CD8-positive, alpha-beta memory T cell (primary cell): ENCODE results near the gene TRIP10. TPM values are rescaled to one million over a fixed set of nuclear protein-coding genes. Genes with fewer than 3 reads are reported as not detected.

Source experiments
- CTCF ChIA-PET: fragments of 350-600 bp; sonication (Branson Sonifier 250); formaldehyde crosslinking; loops from one replicate; lab custom pipeline; 2021; ENCODE audit warnings: antibody characterized with exemption; lab: Charles Lee
- POLR2A ChIA-PET: fragments of 350-600 bp; sonication (Branson Sonifier 250); formaldehyde crosslinking; loops from one replicate; lab custom pipeline; 2021; ENCODE audit warnings: antibody characterized with exemption; lab: Charles Lee
- DNase-seq, 5 donors: peaks; one replicate each; pipeline versions ENCODE4 v3.0.0 to v3.0.0-alpha.2; 2020 to 2022; ENCODE audit warnings: mixed read lengths in 1 of 5
- H3K27ac ChIP-seq: one replicate; pipeline ENCODE4 v1.7.0; 2013; ENCODE audit warnings: low read depth, mild to moderate bottlenecking, low read length, moderate library complexity
- H3K27me3 ChIP-seq: 2 replicates; pipeline ENCODE4 v1.7.0; 2013; ENCODE audit warnings: low read length, mild to moderate bottlenecking; ENCODE audit not compliant: insufficient read depth, poor library complexity, severe bottlenecking
- H3K36me3 ChIP-seq: 2 replicates; pipeline ENCODE4 v1.7.0; 2013; ENCODE audit warnings: mild to moderate bottlenecking, low read length, moderate library complexity; ENCODE audit not compliant: insufficient read depth
- H3K4me1 ChIP-seq: 2 replicates; pipeline ENCODE4 v1.7.0; 2013; ENCODE audit warnings: mild to moderate bottlenecking, low read length, moderate library complexity; ENCODE audit not compliant: insufficient read depth
- H3K4me3 ChIP-seq: 2 replicates; pipeline ENCODE4 v1.7.0; 2013; ENCODE audit warnings: mild to moderate bottlenecking, low read length
- H3K9me3 ChIP-seq: 2 replicates; pipeline ENCODE4 v1.7.0; 2013; ENCODE audit warnings: mild to moderate bottlenecking, low read length
- H3K27ac Mint-ChIP-seq, 8 donors: one replicate each; pipeline ENCODE4 v1.8.0; 2020 to 2021; ENCODE audit warnings: mixed read lengths in 8 of 8, mild to moderate bottlenecking in 6 of 8, inconsistent platforms in 3 of 8, moderate library complexity in 3 of 8
- H3K27me3 Mint-ChIP-seq, 2 donors: one replicate each; pipeline ENCODE4 v1.8.0; 2020 to 2021; ENCODE audit warnings: mixed read lengths in 2 of 2, mild to moderate bottlenecking in 1 of 2, moderate library complexity in 1 of 2
- H3K36me3 Mint-ChIP-seq, 3 donors: one replicate each; pipeline ENCODE4 v1.8.0; 2020 to 2021; ENCODE audit warnings: mixed read lengths in 3 of 3, inconsistent platforms in 1 of 3, mild to moderate bottlenecking in 1 of 3
- H3K4me1 Mint-ChIP-seq, 3 donors: one replicate each; pipeline ENCODE4 v1.8.0; 2020 to 2021; ENCODE audit warnings: mixed read lengths in 3 of 3, inconsistent platforms in 1 of 3, mild to moderate bottlenecking in 1 of 3
- H3K4me3 Mint-ChIP-seq, 7 donors: one replicate each; pipeline ENCODE4 v1.8.0; 2020 to 2021; ENCODE audit warnings: mixed read lengths in 7 of 7, mild to moderate bottlenecking in 6 of 7, moderate library complexity in 4 of 7, inconsistent platforms in 2 of 7
- H3K9me3 Mint-ChIP-seq, 5 donors: one replicate each; pipeline ENCODE4 v1.8.0; 2020 to 2022; ENCODE audit warnings: mixed read lengths in 5 of 5, mild to moderate bottlenecking in 3 of 5, moderate library complexity in 2 of 5, inconsistent platforms in 1 of 5
- polyA plus RNA-seq: library from polyadenylated mRNA; unstranded; fragments of 300-500 nt; fragmentation: Illumina TruSeq; gene quantifications from one replicate; pipeline ENCODE4 v1.2.3, GENCODE V29; 2021
- total RNA-seq, 2 experiments: library from RNA; stranded (reverse); gene quantifications; one replicate each; pipeline ENCODE4 v1.2.3, GENCODE V29; 2021

Gene TRIP10
- total and polyA plus RNA-seq, 3 experiments from 2014 or later = 2.0 to 47.8 (median 44.6) TPM

DNA sequence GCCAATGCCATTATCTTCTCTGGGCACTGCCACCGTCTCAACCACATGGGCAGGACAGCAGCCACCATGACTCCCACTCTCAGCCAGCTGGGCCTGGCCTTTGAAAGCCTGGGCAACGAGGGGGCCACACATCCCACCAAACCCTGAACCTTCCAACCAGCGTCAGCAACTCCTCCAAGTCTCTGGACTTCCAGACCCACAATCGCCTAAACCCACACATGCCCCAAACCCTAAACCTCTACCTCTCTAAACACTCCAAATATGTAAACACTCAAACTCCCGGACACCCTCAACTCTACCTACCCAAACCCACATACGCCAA is 20.0 kb upstream of the TRIP10 start:
- Mint-ChIP-seq H3K27ac (peak overlapping the region in 1 of 8 donors; percentile 9), H3K36me3 (no peaks in the 10 kb centered on the region), H3K9me3 (no peaks in the 10 kb centered on the region), H3K4me1 (peaks cover 12 to 14% (median 13%) of the 10 kb centered on the region in 3 donors), H3K4me3 (no peak overlapping the region), H3K27me3 (no peaks in the 10 kb centered on the region)
- no peak overlapping the region for H3K4me3 ChIP-seq
- H3K27ac ChIP-seq = no peak overlapping the region
- POLR2A ChIA-PET = no interaction called here
- H3K9me3 ChIP-seq = no peaks in the 10 kb centered on the region
- peaks cover 3% of the 10 kb centered on the region for H3K4me1 ChIP-seq
- no peaks in the 10 kb centered on the region for H3K27me3 ChIP-seq
- CTCF ChIA-PET = no interaction called here
- no peak for DNase-seq
- H3K36me3 ChIP-seq = no peaks in the 10 kb centered on the region

DNA sequence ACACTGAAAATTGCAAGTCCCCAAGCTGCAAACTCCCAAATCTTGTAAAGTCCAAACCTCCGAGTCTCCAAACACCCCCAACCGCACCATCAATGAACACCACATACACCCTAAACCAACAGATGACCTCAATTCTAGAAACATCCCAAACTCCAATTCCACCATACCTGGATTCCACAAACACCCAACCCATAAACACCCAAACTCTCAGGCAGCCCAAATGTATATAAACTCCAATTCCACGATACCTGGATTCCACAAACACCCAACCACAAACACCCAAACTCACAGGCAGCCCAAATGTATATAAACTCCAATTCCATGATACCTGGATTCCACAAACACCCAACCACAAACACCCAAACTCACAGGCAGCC is 19.5 kb upstream of the TRIP10 start:
- Histone ChIP-seq H3K9me3 (no peaks in the 10 kb centered on the region), H3K4me3 (no peak overlapping the region), H3K4me1 (peaks cover 3% of the 10 kb centered on the region), H3K27ac (no peak overlapping the region), H3K36me3 (no peaks in the 10 kb centered on the region), H3K27me3 (no peaks in the 10 kb centered on the region)
- Mint-ChIP-seq H3K4me1 (peaks cover 14 to 16% (median 15%) of the 10 kb centered on the region in 3 donors), H3K27me3 (no peaks in the 10 kb centered on the region), H3K4me3 (no peak overlapping the region), H3K27ac (peak overlapping the region in 2 of 8 donors; percentile 9 to 17), H3K9me3 (no peaks in the 10 kb centered on the region), H3K36me3 (no peaks in the 10 kb centered on the region)
- DNase-seq = no peak
- ChIA-PET POLR2A (no interaction called here), CTCF (no interaction called here)

DNA sequence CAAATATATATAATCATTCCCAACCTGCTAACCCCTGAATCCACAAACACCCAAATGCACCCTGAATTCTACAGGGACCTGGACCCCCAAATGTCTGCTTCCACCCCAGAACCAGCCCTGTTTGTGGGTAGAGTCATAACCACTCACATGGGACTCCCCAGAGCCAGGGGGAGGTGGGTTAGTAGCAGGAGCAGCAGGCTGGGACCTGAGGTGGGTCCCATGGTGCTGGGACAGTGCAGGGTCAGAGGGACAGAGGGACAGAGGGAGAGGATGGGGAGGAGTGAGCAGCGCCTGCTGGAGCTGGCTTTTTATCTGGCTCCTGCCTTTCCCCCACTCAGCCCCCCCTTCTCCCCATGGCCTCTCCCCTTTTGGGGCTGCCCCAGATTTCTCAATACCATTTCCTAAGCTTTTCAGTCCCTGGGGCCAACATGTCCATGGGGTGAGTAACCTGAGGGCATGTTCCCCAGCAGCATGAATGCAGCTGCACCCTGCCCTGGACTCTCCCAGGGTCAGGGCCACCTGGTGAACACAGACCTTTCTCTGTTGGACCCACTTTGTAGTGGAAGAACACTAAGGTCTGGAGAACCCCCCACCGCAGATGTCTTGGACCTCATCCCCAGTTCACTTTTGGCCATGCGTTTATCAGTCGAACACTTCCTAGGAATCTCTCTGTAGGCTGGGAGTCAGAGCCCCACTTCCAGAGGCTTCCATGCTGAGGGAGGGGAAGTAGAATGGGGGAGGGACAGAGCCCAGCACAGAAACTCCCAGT is 18.9 kb upstream of the TRIP10 start, which contains the start of gene C3:
TSS of gene C3 (minus strand) at position 282 of the 769 bp plus-strand sequence. CDS start at position 221, 61 bp downstream.
- H3K4me3 ChIP-seq = no peak within 1 kb of the TSS

DNA sequence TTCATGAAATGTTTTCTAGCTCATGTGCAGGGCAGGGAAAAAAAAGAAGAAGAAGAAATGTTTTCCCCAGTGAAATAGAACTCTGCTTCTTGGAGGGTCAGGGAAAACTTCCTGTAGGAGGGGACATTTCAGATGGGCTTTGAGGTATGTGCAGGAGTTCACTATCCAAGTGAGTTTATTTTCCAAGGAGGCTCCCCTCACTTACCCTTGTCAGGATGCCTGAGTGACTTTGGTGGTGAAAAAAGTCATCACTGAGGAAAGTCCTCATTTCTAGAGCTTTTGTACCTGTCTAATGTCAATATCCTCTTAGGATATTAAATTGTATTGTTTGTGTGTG is 18.4 kb upstream of the TRIP10 start:
- H3K27ac Mint-ChIP-seq = peak overlapping the region in 1 of 8 donors; percentile 65
- Histone ChIP-seq H3K27me3 (no peaks in the 10 kb centered on the region), H3K36me3 (no peaks in the 10 kb centered on the region), H3K27ac (peak overlapping the region; percentile 4), H3K4me3 (no peak overlapping the region), H3K4me1 (peaks cover 3% of the 10 kb centered on the region), H3K9me3 (no peaks in the 10 kb centered on the region)
- peaks cover 16 to 22% (median 21%) of the 10 kb centered on the region in 3 donors for H3K4me1 Mint-ChIP-seq
- H3K27me3 Mint-ChIP-seq = peaks cover 0 to 1% of the 10 kb centered on the region in 2 donors
- DNase-seq = no peak
- no peak overlapping the region for H3K4me3 Mint-ChIP-seq
- no peaks in the 10 kb centered on the region for H3K9me3 Mint-ChIP-seq
- H3K36me3 Mint-ChIP-seq = no peaks in the 10 kb centered on the region
- ChIA-PET CTCF (no interaction called here), POLR2A (no interaction called here)

More for the DNA sequence above, 18.9 kb upstream of the TRIP10 start, which contains the start of gene C3:
- ChIA-PET CTCF (no interaction called here), POLR2A (no interaction called here)
- Histone ChIP-seq H3K4me1 (peaks cover 3% of the 10 kb centered on the region), H3K27me3 (no peaks in the 10 kb centered on the region), H3K9me3 (no peaks in the 10 kb centered on the region), H3K36me3 (no peaks in the 10 kb centered on the region), H3K27ac (peak within 1 kb of the TSS; percentile 4)
- Mint-ChIP-seq H3K4me3 (no peak within 1 kb of the TSS), H3K4me1 (peaks cover 16 to 20% (median 20%) of the 10 kb centered on the region in 3 donors), H3K27me3 (peaks cover 0 to 1% of the 10 kb centered on the region in 2 donors), H3K9me3 (no peaks in the 10 kb centered on the region), H3K36me3 (no peaks in the 10 kb centered on the region), H3K27ac (peak within 1 kb of the TSS in 3 of 8 donors; percentile 9 to 67 (median 42))
- no peak for DNase-seq

DNA sequence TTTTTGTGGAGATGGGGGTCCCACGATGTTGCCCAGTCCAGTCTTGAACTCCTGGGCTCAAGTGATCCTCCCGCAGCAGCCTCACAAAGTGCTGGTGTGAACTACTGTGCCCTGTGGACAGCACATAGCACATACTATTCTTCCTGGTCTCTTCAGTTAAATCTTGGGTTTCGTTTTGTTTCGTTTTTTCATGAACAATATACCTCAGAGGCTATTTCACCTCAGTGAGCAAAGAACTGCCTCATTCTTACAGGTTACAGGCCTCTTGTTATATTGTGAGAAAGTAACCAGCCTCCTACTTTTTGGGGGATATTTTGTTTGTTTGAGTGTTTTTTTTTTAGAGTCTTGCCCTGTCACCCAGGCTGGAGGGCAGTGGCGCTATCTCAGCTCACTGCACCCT is 17.7 kb upstream of the TRIP10 start:
- Histone ChIP-seq H3K4me3 (no peak overlapping the region), H3K27me3 (no peaks in the 10 kb centered on the region), H3K9me3 (no peaks in the 10 kb centered on the region), H3K36me3 (no peaks in the 10 kb centered on the region), H3K4me1 (peaks cover 3% of the 10 kb centered on the region), H3K27ac (no peak overlapping the region)
- Mint-ChIP-seq H3K4me3 (no peak overlapping the region), H3K27me3 (peaks cover 0 to 1% of the 10 kb centered on the region in 2 donors), H3K4me1 (peaks cover 16 to 22% (median 21%) of the 10 kb centered on the region in 3 donors), H3K9me3 (no peaks in the 10 kb centered on the region), H3K36me3 (no peaks in the 10 kb centered on the region), H3K27ac (no peak overlapping the region)
- DNase-seq = no peak
- ChIA-PET CTCF (no interaction called here), POLR2A (no interaction called here)

DNA sequence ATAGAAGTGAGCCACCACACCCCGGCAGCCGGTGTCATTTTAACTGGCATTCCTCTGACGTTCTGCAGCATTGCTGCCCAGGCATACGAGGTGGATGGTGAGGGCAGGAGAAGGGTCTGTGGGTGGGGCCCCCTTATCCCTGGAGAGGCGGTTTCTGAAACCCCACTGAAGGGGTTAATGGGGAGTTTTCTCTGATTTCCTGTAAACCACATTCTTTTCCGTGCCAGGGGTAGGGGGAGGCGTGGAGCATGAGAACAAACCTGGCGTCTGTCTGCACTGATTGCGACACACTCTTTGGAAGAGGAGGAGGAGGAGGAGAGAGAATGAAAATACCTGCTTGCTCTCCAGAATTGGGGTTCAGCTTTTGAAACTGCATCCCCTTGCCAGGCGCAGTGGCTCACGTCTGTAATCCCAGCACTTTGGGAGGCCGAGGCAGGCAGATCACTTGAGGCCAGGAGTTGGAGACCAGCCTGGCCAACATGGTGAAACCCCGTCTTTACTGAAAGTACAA is 16.3 kb upstream of the TRIP10 start:
- Mint-ChIP-seq H3K27me3 (peaks cover 0 to 1% of the 10 kb centered on the region in 2 donors), H3K4me1 (peaks cover 9 to 17% (median 16%) of the 10 kb centered on the region in 3 donors), H3K4me3 (no peak overlapping the region)

DNA sequence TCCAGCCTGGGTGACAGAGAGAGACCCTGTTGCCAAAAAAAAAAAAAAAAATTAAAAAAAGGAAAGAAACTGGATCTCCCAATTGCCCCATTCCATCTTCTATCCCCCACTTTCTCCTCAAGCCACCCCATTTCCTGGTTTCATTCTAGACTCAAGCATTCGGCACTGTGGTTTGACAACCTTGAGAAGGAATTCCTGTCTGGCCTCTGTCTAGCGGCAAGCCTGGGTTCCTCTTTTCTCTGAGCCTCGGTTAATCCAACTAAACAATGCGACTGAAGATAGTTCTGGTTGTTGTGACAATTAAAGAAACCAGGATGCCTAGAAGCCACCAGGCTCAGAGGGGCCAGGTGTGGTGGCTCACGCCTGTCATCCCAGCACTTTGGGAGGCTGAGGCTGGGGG is 15.7 kb upstream of the TRIP10 start:
- no peak overlapping the region for H3K4me3 Mint-ChIP-seq
- peak in 1 of 5 donors; percentile 16 for DNase-seq
- Histone ChIP-seq H3K27ac (no peak overlapping the region), H3K4me3 (no peak overlapping the region), H3K9me3 (no peaks in the 10 kb centered on the region), H3K27me3 (no peaks in the 10 kb centered on the region), H3K36me3 (no peaks in the 10 kb centered on the region), H3K4me1 (peaks cover 3% of the 10 kb centered on the region)
- peak overlapping the region in 5 of 8 donors; percentile 54 to 91 (median 77) for H3K27ac Mint-ChIP-seq
- no peaks in the 10 kb centered on the region for H3K36me3 Mint-ChIP-seq
- POLR2A ChIA-PET = no interaction called here
- H3K4me1 Mint-ChIP-seq = peaks cover 9 to 17% (median 16%) of the 10 kb centered on the region in 3 donors
- CTCF ChIA-PET = interaction anchor here (2.1 kb wide), 1 partner anchor 139 kb away, joined by 5 read pairs; no protein-coding TSS in a partner anchor
- no peaks in the 10 kb centered on the region for H3K9me3 Mint-ChIP-seq
- peaks cover 0 to 1% of the 10 kb centered on the region in 2 donors for H3K27me3 Mint-ChIP-seq

More for the DNA sequence above, 16.3 kb upstream of the TRIP10 start:
- no peak for DNase-seq
- CTCF ChIA-PET = interaction anchor here (0.8 to 2.1 kb wide), 3 partner anchors 15 to 140 kb away, joined by 3 to 6 read pairs (median 5); partner anchors contain the start of gene GPR108
- no peak overlapping the region for H3K4me3 ChIP-seq
- H3K4me1 ChIP-seq = peaks cover 3% of the 10 kb centered on the region
- no peaks in the 10 kb centered on the region for H3K27me3 ChIP-seq
- H3K27ac Mint-ChIP-seq = no peak overlapping the region
- H3K36me3 Mint-ChIP-seq = no peaks in the 10 kb centered on the region
- no peaks in the 10 kb centered on the region for H3K36me3 ChIP-seq
- POLR2A ChIA-PET = interaction anchor here (0.5 kb wide), 1 partner anchor 8 kb away, joined by 3 read pairs; no protein-coding TSS in a partner anchor
- H3K9me3 ChIP-seq = no peaks in the 10 kb centered on the region
- H3K9me3 Mint-ChIP-seq = no peaks in the 10 kb centered on the region
- no peak overlapping the region for H3K27ac ChIP-seq
